ENCODE data around the gene COG5.

COG5 gene

GRCh38 chr7:107294182-107294581, 269.5 kb downstream of the COG5 start:
- Mint-ChIP-seq H3K27me3 (no peaks in the 10 kb centered on the region), H3K4me3 (no peak overlapping the region), H3K4me1 (ENCODE audit: low read depth) (no peaks in the 10 kb centered on the region), H3K9me3 (no peaks in the 10 kb centered on the region), H3K27ac (no peak overlapping the region), H3K36me3 (ENCODE audit: low read depth) (peaks cover 52% of the 10 kb centered on the region)

- Mint-ChIP-seq H3K27me3 (no peaks in the 10 kb centered on the region), H3K36me3 (ENCODE audit: low read depth) (peaks cover 52% of the 10 kb centered on the region), H3K4me3 (no peak overlapping the region), H3K4me1 (ENCODE audit: low read depth) (no peaks in the 10 kb centered on the region), H3K9me3 (no peaks in the 10 kb centered on the region), H3K27ac (no peak overlapping the region)
These were observed 271.1 kb downstream of the COG5 start for GRCh38 chr7:107292591-107292990.

- Mint-ChIP-seq H3K4me1 (ENCODE audit: low read depth) (no peaks in the 10 kb centered on the region), H3K9me3 (no peaks in the 10 kb centered on the region), H3K27ac (no peak overlapping the region), H3K27me3 (no peaks in the 10 kb centered on the region), H3K4me3 (no peak overlapping the region), H3K36me3 (ENCODE audit: low read depth) (peaks cover 50% of the 10 kb centered on the region)
These were observed 272.3 kb downstream of the COG5 start for GRCh38 chr7:107291434-107291833.

- Mint-ChIP-seq H3K36me3 (ENCODE audit: low read depth) (peaks cover 33% of the 10 kb centered on the region), H3K9me3 (no peaks in the 10 kb centered on the region), H3K27me3 (no peaks in the 10 kb centered on the region), H3K4me3 (no peak overlapping the region), H3K27ac (no peak overlapping the region), H3K4me1 (ENCODE audit: low read depth) (no peaks in the 10 kb centered on the region)
These were observed 276.7 kb downstream of the COG5 start for GRCh38 chr7:107286751-107287621.

GRCh38 chr7:107284911-107285479, 278.7 kb downstream of the COG5 start:
- no peaks in the 10 kb centered on the region for H3K4me1 Mint-ChIP-seq (ENCODE audit: low read depth)
- H3K27me3 Mint-ChIP-seq, result no peaks in the 10 kb centered on the region
- no peaks in the 10 kb centered on the region for H3K9me3 Mint-ChIP-seq
- peaks cover 23% of the 10 kb centered on the region for H3K36me3 Mint-ChIP-seq (ENCODE audit: low read depth)
- H3K4me3 Mint-ChIP-seq, result no peak overlapping the region
- no peak overlapping the region for H3K27ac Mint-ChIP-seq

- Mint-ChIP-seq H3K27ac (no peak overlapping the region), H3K4me1 (ENCODE audit: low read depth) (no peaks in the 10 kb centered on the region), H3K27me3 (no peaks in the 10 kb centered on the region), H3K4me3 (no peak overlapping the region), H3K36me3 (ENCODE audit: low read depth) (peaks cover 38% of the 10 kb centered on the region), H3K9me3 (no peaks in the 10 kb centered on the region)
These were observed 286.4 kb downstream of the COG5 start for GRCh38 chr7:107277331-107277730.

GRCh38 chr7:107276220-107276827, 287.4 kb downstream of the COG5 start:
- H3K9me3 Mint-ChIP-seq, result no peaks in the 10 kb centered on the region
- H3K4me3 Mint-ChIP-seq, result no peak overlapping the region
- H3K27ac Mint-ChIP-seq, result no peak overlapping the region
- peaks cover 31% of the 10 kb centered on the region for H3K36me3 Mint-ChIP-seq (ENCODE audit: low read depth)
- H3K4me1 Mint-ChIP-seq (ENCODE audit: low read depth), result no peaks in the 10 kb centered on the region
- H3K27me3 Mint-ChIP-seq, result no peaks in the 10 kb centered on the region

GRCh38 chr7:107274506-107274905, 289.2 kb downstream of the COG5 start:
- no peak overlapping the region for H3K4me3 Mint-ChIP-seq
- H3K27me3 Mint-ChIP-seq, result no peaks in the 10 kb centered on the region
- H3K4me1 Mint-ChIP-seq (ENCODE audit: low read depth), result no peaks in the 10 kb centered on the region
- peaks cover 32% of the 10 kb centered on the region for H3K36me3 Mint-ChIP-seq (ENCODE audit: low read depth)
- no peaks in the 10 kb centered on the region for H3K9me3 Mint-ChIP-seq
- H3K27ac Mint-ChIP-seq, result no peak overlapping the region

GRCh38 chr7:107269790-107270189, 293.9 kb downstream of the COG5 start:
- H3K36me3 Mint-ChIP-seq (ENCODE audit: low read depth), result peaks cover 22% of the 10 kb centered on the region
- H3K27ac Mint-ChIP-seq, result no peak overlapping the region
- no peak overlapping the region for H3K4me3 Mint-ChIP-seq
- H3K27me3 Mint-ChIP-seq, result no peaks in the 10 kb centered on the region
- H3K9me3 Mint-ChIP-seq, result no peaks in the 10 kb centered on the region
- no peaks in the 10 kb centered on the region for H3K4me1 Mint-ChIP-seq (ENCODE audit: low read depth)

GRCh38 chr7:107268594-107268993, 295.1 kb downstream of the COG5 start:
- Mint-ChIP-seq H3K4me3 (no peak overlapping the region), H3K9me3 (no peaks in the 10 kb centered on the region), H3K27me3 (no peaks in the 10 kb centered on the region), H3K36me3 (ENCODE audit: low read depth) (peaks cover 10% of the 10 kb centered on the region), H3K27ac (no peak overlapping the region), H3K4me1 (ENCODE audit: low read depth) (no peaks in the 10 kb centered on the region)

GRCh38 chr7:107267138-107267537, 296.6 kb downstream of the COG5 start:
- no peaks in the 10 kb centered on the region for H3K4me1 Mint-ChIP-seq (ENCODE audit: low read depth)
- no peak overlapping the region for H3K4me3 Mint-ChIP-seq
- H3K27ac Mint-ChIP-seq, result no peak overlapping the region
- peaks cover 4% of the 10 kb centered on the region for H3K36me3 Mint-ChIP-seq (ENCODE audit: low read depth)
- H3K27me3 Mint-ChIP-seq, result no peaks in the 10 kb centered on the region
- no peaks in the 10 kb centered on the region for H3K9me3 Mint-ChIP-seq

GRCh38 chr7:107264723-107265122, 299.0 kb downstream of the COG5 start:
- Mint-ChIP-seq H3K4me1 (ENCODE audit: low read depth) (no peaks in the 10 kb centered on the region), H3K27ac (no peak overlapping the region), H3K27me3 (no peaks in the 10 kb centered on the region), H3K36me3 (ENCODE audit: low read depth) (peaks cover 10% of the 10 kb centered on the region), H3K4me3 (no peak overlapping the region), H3K9me3 (no peaks in the 10 kb centered on the region)

- Mint-ChIP-seq H3K4me3 (no peak overlapping the region), H3K9me3 (no peaks in the 10 kb centered on the region), H3K27ac (no peak overlapping the region), H3K4me1 (ENCODE audit: low read depth) (no peaks in the 10 kb centered on the region), H3K27me3 (no peaks in the 10 kb centered on the region), H3K36me3 (ENCODE audit: low read depth) (peaks cover 6% of the 10 kb centered on the region)
These were observed 300.9 kb downstream of the COG5 start for GRCh38 chr7:107262857-107263256.

GRCh38 chr7:107258737-107259136, 305.0 kb downstream of the COG5 start:
- H3K36me3 Mint-ChIP-seq (ENCODE audit: low read depth), result peaks cover 9% of the 10 kb centered on the region
- H3K27ac Mint-ChIP-seq, result no peak overlapping the region

GRCh38 chr7:107255602-107256001, 308.1 kb downstream of the COG5 start:
- no peak overlapping the region for H3K27ac Mint-ChIP-seq

More at GRCh38 chr7:107258737-107259136, 305.0 kb downstream of the COG5 start:
- Mint-ChIP-seq H3K27me3 (no peaks in the 10 kb centered on the region), H3K9me3 (no peaks in the 10 kb centered on the region), H3K4me1 (ENCODE audit: low read depth) (no peaks in the 10 kb centered on the region), H3K4me3 (no peak overlapping the region)

More at GRCh38 chr7:107255602-107256001, 308.1 kb downstream of the COG5 start:
- no peaks in the 10 kb centered on the region for H3K4me1 Mint-ChIP-seq (ENCODE audit: low read depth)
- no peaks in the 10 kb centered on the region for H3K9me3 Mint-ChIP-seq
- no peak overlapping the region for H3K4me3 Mint-ChIP-seq
- H3K27me3 Mint-ChIP-seq, result no peaks in the 10 kb centered on the region
- H3K36me3 Mint-ChIP-seq (ENCODE audit: low read depth), result peaks cover 4% of the 10 kb centered on the region
